CD4-positive, alpha-beta T cell (primary cell): Measurements from ENCODE around the gene CCDC74A. TPM values are rescaled to one million over a fixed set of nuclear protein-coding genes. Genes with fewer than 3 reads are reported as not detected.
"Not testable (repeated sequence)": the region's sequence is repeated elsewhere in the genome, so short reads cannot be mapped to it uniquely, and the experiment has no call there.

ENCODE experiments used
- ATAC-seq: fragments of 200-7000 bp; cut with Tn5 transposase; one replicate; pipeline ENCODE4 v1.10.0; 2022; ENCODE audit warnings: mild to moderate bottlenecking; ENCODE audit not compliant: poor library complexity
- CTCF ChIA-PET: fragments of 350-600 bp; sonication (Branson Sonifier 250); formaldehyde crosslinking; loops from one replicate; lab custom pipeline; 2021; ENCODE audit warnings: antibody characterized with exemption, inconsistent platforms; lab: Charles Lee
- POLR2A ChIA-PET: fragments of 350-600 bp; sonication (Branson Sonifier 250); formaldehyde crosslinking; loops from one replicate; lab custom pipeline; 2021; ENCODE audit warnings: antibody characterized with exemption, inconsistent platforms; lab: Charles Lee
- DNase-seq, 14 experiments: peaks; one replicate each; pipeline ENCODE4 v3.0.0-alpha.2; 2013 to 2020; ENCODE audit warnings: mixed read lengths in 2 of 14
- H3K27ac ChIP-seq, 2 donors: one replicate each; pipeline versions ENCODE4 v1.5.1 to v1.7.0; 2013; ENCODE audit warnings: low read length in 2 of 2, low read depth in 1 of 2, mild to moderate bottlenecking in 1 of 2
- H3K27me3 ChIP-seq, 2 experiments: 1 replicate in 1 of 2; 2 replicates in 1 of 2; pipeline versions ENCODE4 v1.6.1 to v1.7.0; 2013; ENCODE audit warnings: low read length in 2 of 2, control low read depth in 1 of 2, mild to moderate bottlenecking in 1 of 2, moderate library complexity in 1 of 2; ENCODE audit not compliant: insufficient read depth in 2 of 2, control insufficient read depth in 1 of 2
- H3K36me3 ChIP-seq: one replicate; pipeline ENCODE4 v1.6.1; 2013; ENCODE audit warnings: low read length, control low read depth; ENCODE audit not compliant: insufficient read depth
- H3K4me1 ChIP-seq: one replicate; pipeline ENCODE4 v1.6.1; 2013; ENCODE audit warnings: low read length, control low read depth; ENCODE audit not compliant: insufficient read depth
- H3K4me3 ChIP-seq: one replicate; pipeline ENCODE4 v1.5.1; 2013; ENCODE audit warnings: mild to moderate bottlenecking, low read length, moderate library complexity
- H3K9me3 ChIP-seq, 2 experiments: 1 replicate in 1 of 2; 2 replicates in 1 of 2; pipeline versions ENCODE4 v1.6.1 to v1.7.0; 2013; ENCODE audit warnings: low read length in 2 of 2, mild to moderate bottlenecking in 2 of 2, control low read depth in 1 of 2, moderate library complexity in 1 of 2; ENCODE audit not compliant: control insufficient read depth in 1 of 2, insufficient read depth in 1 of 2
- H3K27ac Mint-ChIP-seq: one replicate; pipeline ENCODE4 v1.8.0; 2020; ENCODE audit warnings: mixed read lengths
- H3K27me3 Mint-ChIP-seq: one replicate; pipeline ENCODE4 v1.8.0; 2021; ENCODE audit warnings: mixed read lengths
- H3K36me3 Mint-ChIP-seq: one replicate; pipeline ENCODE4 v1.8.0; 2021; ENCODE audit warnings: low read depth, mixed read lengths
- H3K4me1 Mint-ChIP-seq: one replicate; pipeline ENCODE4 v1.8.0; 2021; ENCODE audit warnings: low read depth, mixed read lengths
- H3K4me3 Mint-ChIP-seq: one replicate; pipeline ENCODE4 v1.8.0; 2020; ENCODE audit warnings: mild to moderate bottlenecking, mixed read lengths
- H3K9me3 Mint-ChIP-seq: one replicate; pipeline ENCODE4 v1.8.0; 2020; ENCODE audit warnings: mixed read lengths
- intact Hi-C, 2 experiments: fragments of 100-400 bp; cut with DNase I in 1 of 2; cut with micrococcal nuclease in 1 of 2; formaldehyde crosslinking; loops; one replicate each; pipeline versions ENCODE4 v1.15.1 to v1.9.0; 2023 to 2025; cut with DNase I, micrococcal nuclease
- polyA plus RNA-seq, 2 donors: library from polyadenylated mRNA; unstranded; fragments of 120-200 nt; gene quantifications; one replicate each; pipeline ENCODE4 v1.2.1, GENCODE V29; 2013
- total RNA-seq, 174 experiments: library from RNA in 2 of 174; stranded (reverse) in 2 of 174; gene quantifications; one replicate each; pipeline ENCODE4 v1.2.3 and lab custom pipeline; 2021 to 2026

Gene CCDC74A
- total RNA-seq (under 1 TPM; 0.50 to 0.60 TPM), total RNA-seq (lab: John Stamatoyannopoulos, UW) (0 to 9.7 (median 1.6) reads per million in 172 experiments)
- polyA plus RNA-seq (2013, experiment 1 of 2), result 0.16 TPM
- polyA plus RNA-seq (2013, experiment 2 of 2), result 0.27 TPM

DNA sequence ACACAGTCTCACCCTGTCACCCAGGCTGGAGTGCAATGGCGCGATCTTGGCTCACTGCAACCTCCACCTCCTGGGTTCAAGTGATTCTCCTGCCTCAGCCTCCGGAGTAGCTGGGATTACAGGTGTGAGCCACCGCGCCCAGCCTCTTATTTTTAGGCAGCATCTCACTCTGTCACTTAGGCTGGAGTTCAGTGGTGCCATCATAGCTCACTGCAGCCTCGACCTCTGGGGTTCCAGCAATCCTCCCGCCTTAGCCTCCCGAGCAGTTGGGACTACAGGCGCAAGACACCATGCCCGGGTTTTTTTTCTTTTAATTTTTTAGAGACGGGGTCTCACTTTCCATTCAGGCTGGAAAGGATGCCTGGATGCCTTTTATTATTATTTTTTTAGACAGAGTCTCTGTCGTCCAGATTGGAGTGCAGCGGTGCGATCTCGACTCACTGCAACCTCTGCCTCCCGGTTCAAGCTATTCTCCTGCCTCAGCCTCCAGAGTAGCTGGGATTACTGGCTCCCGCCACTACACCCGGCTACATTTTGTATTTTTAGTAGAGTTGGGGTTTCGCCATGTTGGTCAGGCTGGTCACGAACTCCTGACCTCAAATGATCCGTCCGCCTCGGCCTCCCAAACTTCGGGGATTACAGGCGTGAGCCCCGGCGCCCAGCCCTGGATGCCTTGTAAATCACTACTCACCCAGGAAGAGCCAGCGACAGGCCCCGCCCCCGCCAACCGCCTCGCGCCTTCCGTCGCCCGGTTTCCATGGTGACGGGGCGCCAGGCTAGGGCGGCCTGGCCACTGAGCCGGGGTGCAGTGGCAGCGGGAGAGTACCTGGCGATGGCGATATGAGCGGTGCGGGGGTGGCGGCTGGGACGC lies at the start of gene CCDC74A:
Gene CCDC74A (plus strand): TSS at position 758 of the 871 bp plus-strand sequence. CDS start 83 bp downstream, at position 841.
- intact Hi-C loops, result loop anchor here in 1 of 2 experiments (2.0 to 10.0 kb wide), 2 partner anchors 35 to 113 kb away; partner anchors contain the start of gene MZT2A
- Histone ChIP-seq H3K4me1 (peaks cover 14% of the 10 kb centered on the region), H3K4me3 (peak within 1 kb of the TSS; percentile 49)
- ChIA-PET CTCF (interaction anchor here (1.4 kb wide), 1 partner anchor 35 kb away, joined by 5 read pairs; the partner anchor contains the start of gene MZT2A), POLR2A (interaction anchor here (2.0 kb wide), 1 partner anchor 35 kb away, joined by 9 read pairs; no protein-coding TSS in a partner anchor)
- not testable (repeated sequence) for H3K27ac ChIP-seq, H3K9me3 Mint-ChIP-seq, H3K27me3 Mint-ChIP-seq, H3K9me3 ChIP-seq, H3K27ac Mint-ChIP-seq, H3K36me3 Mint-ChIP-seq, H3K4me1 Mint-ChIP-seq, H3K36me3 ChIP-seq, H3K27me3 ChIP-seq
- peak within 1 kb of the TSS; percentile 84 for H3K4me3 Mint-ChIP-seq
- ATAC-seq (peak; percentile 89), DNase-seq (peak; percentile 61 to 89 (median 80))

DNA sequence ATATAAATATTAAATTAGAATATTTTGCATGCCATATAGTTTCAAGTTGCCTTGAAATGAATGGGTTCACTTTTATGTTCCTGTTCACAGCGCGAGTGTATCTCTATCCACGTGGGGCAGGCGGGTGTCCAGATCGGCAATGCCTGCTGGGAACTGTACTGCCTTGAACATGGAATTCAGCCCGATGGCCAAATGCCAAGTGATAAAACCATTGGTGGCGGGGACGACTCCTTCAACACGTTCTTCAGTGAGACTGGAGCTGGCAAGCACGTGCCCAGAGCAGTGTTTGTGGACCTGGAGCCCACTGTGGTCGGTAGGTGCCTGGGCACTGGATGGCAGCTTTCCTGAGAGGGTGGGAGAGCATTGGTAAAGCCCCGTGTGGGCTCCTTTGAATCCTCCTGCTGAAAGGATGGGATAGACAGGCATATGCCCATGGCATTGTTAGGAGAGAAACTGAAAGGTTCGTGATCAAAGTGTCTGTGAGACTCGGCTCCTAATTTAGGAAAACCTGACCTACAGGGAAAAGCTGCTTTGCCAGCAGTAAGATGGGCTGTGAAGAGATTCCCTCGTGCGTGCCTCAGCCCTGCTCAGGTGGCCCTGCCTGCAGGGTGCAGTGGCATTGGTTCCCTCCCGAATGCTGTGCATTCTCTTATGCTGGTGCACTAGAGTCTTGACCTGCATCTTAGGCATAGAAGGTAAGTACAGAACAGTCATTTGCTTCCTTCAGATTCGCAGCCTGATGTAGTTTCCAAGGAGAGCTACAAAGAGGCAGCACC lies 49.4 kb upstream of the CCDC74A start:
- H3K9me3 Mint-ChIP-seq, intact Hi-C loops, DNase-seq, H3K27me3 ChIP-seq, H3K36me3 ChIP-seq, H3K4me3 ChIP-seq, ATAC-seq, CTCF ChIA-PET, H3K4me1 Mint-ChIP-seq, H3K27ac Mint-ChIP-seq, POLR2A ChIA-PET, H3K9me3 ChIP-seq, H3K27me3 Mint-ChIP-seq, H3K27ac ChIP-seq, H3K4me1 ChIP-seq, H3K4me3 Mint-ChIP-seq: not testable (repeated sequence)
- H3K36me3 Mint-ChIP-seq, result peaks cover 10% of the 10 kb centered on the region

DNA sequence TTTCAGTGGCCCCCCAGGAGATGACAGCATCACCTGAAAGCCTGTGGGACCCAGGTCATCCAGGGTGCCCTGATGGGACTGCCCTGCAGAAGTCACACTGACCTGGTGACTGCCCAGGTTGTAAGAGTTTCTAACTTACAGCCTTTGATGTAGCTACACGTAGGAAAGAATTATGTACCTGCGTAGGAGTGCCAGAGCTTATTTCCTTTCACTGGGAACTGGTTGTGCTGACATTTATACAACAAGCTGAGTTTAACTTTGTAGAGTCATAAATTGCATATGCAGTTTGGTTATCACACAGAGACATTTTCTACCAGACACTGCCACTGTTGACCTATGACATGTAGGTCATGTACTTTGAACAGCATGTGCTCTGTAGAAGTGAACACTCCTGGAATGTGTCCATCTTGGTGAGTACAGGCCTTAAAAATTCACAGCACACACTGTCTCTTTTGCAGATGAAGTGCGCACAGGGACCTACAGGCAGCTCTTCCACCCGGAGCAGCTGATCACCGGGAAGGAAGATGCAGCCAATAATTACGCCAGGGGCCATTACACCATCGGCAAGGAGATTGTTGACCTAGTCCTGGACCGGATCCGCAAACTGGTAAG lies 48.7 kb upstream of the CCDC74A start:
- H3K27ac ChIP-seq, H3K9me3 Mint-ChIP-seq, H3K36me3 ChIP-seq, H3K27me3 Mint-ChIP-seq, ATAC-seq, H3K27me3 ChIP-seq, H3K4me3 Mint-ChIP-seq, intact Hi-C loops, H3K27ac Mint-ChIP-seq, POLR2A ChIA-PET, DNase-seq, H3K9me3 ChIP-seq, H3K4me3 ChIP-seq, H3K4me1 Mint-ChIP-seq, H3K4me1 ChIP-seq: not testable (repeated sequence)
- peaks cover 10% of the 10 kb centered on the region for H3K36me3 Mint-ChIP-seq
- CTCF ChIA-PET, result interaction anchor here (0.7 kb wide), 1 partner anchor 14 kb away, joined by 4 read pairs; the partner anchor contains the start of gene MZT2A

DNA sequence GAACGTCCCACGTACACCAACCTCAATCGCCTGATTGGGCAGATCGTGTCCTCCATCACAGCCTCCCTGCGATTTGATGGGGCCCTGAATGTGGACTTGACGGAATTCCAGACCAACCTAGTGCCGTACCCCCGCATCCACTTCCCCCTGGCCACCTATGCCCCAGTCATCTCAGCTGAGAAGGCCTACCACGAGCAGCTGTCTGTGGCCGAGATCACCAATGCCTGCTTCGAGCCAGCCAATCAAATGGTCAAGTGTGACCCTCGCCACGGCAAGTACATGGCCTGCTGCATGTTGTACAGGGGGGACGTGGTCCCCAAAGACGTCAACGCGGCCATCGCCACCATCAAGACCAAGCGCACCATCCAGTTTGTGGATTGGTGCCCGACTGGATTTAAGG lies 47.3 kb upstream of the CCDC74A start:
- H3K4me3 ChIP-seq, H3K4me3 Mint-ChIP-seq, H3K27me3 Mint-ChIP-seq, H3K27ac Mint-ChIP-seq, H3K4me1 ChIP-seq, H3K36me3 ChIP-seq, H3K4me1 Mint-ChIP-seq, ATAC-seq, H3K27me3 ChIP-seq, H3K9me3 Mint-ChIP-seq, DNase-seq, H3K9me3 ChIP-seq, POLR2A ChIA-PET, CTCF ChIA-PET, H3K27ac ChIP-seq, intact Hi-C loops: not testable (repeated sequence)
- H3K36me3 Mint-ChIP-seq, result peaks cover 10% of the 10 kb centered on the region

DNA sequence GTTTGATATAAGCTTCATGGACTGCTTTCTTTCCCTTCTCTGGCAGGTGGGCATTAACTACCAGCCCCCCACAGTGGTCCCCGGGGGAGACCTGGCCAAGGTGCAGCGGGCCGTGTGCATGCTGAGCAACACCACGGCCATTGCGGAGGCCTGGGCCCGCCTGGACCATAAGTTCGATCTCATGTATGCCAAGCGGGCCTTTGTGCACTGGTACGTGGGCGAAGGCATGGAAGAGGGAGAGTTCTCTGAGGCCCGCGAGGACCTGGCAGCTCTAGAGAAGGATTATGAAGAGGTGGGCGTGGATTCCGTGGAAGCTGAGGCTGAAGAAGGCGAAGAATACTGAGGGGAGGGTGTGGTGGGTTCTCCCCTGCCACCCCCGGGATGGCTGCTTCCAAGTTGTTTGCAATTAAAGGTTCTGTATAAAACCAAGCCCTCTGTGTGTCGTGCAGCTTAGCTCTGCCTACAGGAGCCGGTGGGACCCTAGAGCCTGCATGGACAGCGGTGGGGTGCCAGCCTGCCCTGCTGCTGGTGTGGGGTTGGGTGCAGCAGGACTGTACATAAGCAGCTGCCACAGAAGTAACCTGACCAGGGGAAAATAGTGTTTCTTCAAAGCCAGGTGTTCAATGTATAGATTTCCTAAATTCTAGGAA lies 45.1 kb upstream of the CCDC74A start:
- H3K27ac Mint-ChIP-seq, DNase-seq, H3K4me3 ChIP-seq, H3K27me3 ChIP-seq, CTCF ChIA-PET, H3K9me3 ChIP-seq, H3K4me1 ChIP-seq, intact Hi-C loops, H3K27ac ChIP-seq, ATAC-seq, H3K36me3 ChIP-seq, H3K4me1 Mint-ChIP-seq, H3K27me3 Mint-ChIP-seq, H3K4me3 Mint-ChIP-seq, H3K9me3 Mint-ChIP-seq, POLR2A ChIA-PET: not testable (repeated sequence)
- H3K36me3 Mint-ChIP-seq, result peaks cover 10% of the 10 kb centered on the region
